Measurements from ENCODE around the gene MLPH.

DNA sequence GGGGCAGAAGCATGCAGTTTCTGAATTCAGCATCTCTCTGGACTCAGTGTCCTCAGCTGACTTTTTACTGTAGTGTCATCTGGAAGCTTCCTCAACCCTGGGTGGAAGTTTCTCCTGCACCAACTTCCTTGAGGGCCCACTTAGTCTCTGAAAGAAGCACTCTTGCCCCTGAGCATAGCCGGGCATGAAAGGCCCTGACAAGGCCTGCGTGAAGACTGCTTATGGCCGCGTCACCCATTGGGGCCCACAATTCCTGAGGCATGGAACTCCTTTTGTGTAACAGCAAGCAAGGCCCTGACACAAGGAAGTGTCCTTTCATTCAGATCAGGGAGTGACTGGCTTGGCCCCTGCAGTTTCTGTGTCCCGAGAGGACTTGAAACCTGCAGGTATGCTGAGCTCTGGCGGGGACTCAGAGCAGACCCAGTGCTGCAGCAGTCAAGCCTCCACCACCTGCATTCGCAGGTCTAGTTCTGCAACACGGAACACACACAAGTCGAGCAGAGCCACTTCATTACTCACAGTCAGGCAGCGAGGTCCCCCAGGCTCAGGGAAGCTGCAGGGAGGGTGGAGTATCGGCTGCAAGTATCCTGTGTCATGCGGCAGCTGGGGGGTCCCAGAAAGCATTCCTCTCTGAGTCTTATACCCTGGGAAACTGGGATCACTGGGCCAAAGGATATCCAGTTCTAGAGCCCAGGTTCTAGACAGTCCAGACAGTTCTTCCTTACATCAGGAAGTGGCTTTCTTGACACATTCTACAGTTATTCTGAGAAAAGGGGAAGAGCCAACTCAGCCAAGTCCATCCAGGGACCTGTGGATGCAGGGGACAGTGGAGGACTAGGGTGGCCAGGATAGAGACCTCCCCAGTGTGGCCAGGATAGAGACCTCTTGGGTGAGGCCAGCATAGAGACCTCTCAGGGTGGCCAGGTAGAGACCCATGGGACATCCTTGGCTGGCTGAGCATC, 43.7 kb downstream of the MLPH start:
- TF ChIP-seq, protein P1, sequence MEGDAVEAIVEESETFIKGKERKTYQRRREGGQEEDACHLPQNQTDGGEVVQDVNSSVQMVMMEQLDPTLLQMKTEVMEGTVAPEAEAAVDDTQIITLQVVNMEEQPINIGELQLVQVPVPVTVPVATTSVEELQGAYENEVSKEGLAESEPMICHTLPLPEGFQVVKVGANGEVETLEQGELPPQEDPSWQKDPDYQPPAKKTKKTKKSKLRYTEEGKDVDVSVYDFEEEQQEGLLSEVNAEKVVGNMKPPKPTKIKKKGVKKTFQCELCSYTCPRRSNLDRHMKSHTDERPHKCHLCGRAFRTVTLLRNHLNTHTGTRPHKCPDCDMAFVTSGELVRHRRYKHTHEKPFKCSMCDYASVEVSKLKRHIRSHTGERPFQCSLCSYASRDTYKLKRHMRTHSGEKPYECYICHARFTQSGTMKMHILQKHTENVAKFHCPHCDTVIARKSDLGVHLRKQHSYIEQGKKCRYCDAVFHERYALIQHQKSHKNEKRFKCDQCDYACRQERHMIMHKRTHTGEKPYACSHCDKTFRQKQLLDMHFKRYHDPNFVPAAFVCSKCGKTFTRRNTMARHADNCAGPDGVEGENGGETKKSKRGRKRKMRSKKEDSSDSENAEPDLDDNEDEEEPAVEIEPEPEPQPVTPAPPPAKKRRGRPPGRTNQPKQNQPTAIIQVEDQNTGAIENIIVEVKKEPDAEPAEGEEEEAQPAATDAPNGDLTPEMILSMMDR (IDR thresholded peaks at IDR 0.05; ENCODE audit: insufficient read depth, low read length): no peak
- TF ChIP-seq SPI1 (IDR thresholded peaks at IDR 0.05; ENCODE audit: borderline replicate concordance, low read depth): peak; percentile 64; the same call in 1 of the 2 replicates
- TF ChIP-seq, protein P2, sequence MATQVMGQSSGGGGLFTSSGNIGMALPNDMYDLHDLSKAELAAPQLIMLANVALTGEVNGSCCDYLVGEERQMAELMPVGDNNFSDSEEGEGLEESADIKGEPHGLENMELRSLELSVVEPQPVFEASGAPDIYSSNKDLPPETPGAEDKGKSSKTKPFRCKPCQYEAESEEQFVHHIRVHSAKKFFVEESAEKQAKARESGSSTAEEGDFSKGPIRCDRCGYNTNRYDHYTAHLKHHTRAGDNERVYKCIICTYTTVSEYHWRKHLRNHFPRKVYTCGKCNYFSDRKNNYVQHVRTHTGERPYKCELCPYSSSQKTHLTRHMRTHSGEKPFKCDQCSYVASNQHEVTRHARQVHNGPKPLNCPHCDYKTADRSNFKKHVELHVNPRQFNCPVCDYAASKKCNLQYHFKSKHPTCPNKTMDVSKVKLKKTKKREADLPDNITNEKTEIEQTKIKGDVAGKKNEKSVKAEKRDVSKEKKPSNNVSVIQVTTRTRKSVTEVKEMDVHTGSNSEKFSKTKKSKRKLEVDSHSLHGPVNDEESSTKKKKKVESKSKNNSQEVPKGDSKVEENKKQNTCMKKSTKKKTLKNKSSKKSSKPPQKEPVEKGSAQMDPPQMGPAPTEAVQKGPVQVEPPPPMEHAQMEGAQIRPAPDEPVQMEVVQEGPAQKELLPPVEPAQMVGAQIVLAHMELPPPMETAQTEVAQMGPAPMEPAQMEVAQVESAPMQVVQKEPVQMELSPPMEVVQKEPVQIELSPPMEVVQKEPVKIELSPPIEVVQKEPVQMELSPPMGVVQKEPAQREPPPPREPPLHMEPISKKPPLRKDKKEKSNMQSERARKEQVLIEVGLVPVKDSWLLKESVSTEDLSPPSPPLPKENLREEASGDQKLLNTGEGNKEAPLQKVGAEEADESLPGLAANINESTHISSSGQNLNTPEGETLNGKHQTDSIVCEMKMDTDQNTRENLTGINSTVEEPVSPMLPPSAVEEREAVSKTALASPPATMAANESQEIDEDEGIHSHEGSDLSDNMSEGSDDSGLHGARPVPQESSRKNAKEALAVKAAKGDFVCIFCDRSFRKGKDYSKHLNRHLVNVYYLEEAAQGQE (IDR thresholded peaks at IDR 0.05; ENCODE audit: insufficient replicate concordance, low read depth): no peak
- TF ChIP-seq GABPA (IDR thresholded peaks at IDR 0.05; ENCODE audit: low read depth): no peak

All from HL-60 (cell line).